GM10266 (cell line): ENCODE data around the gene KIAA1958.

Experiments
- DNase-seq: peaks from one replicate; pipeline ENCODE4 v3.0.0; 2012; ENCODE audit errors: extremely low spot score
- TF ChIP-seq, protein P1 (sequence below): IDR thresholded peaks from 2 replicates; pipeline ENCODE4 v1.5.1; 2012; ENCODE audit warnings: mild to moderate bottlenecking, low read depth; ENCODE audit not compliant: control insufficient read depth, insufficient read depth; ENCODE audit errors: missing control alignments

KIAA1958 gene

DNA sequence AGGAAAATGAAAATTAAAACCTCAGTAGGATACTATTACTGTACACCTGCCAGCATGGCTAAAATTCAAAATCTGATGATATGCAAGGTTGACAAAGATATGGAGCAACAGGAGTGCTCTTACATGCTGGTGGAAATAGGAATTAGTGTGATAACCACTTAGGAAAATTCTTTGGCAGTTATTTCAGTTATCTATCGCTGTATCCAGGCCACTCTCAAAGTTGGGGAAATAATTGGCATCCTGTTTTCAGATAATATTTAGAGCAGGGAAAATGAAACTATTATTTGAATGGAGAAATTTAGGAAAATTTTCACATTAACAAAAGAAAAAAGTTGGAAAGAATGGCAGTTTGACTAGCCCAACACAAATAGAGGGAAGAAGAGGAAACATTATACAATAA, 50.9 kb downstream of the KIAA1958 start:
- TF ChIP-seq, protein P1, sequence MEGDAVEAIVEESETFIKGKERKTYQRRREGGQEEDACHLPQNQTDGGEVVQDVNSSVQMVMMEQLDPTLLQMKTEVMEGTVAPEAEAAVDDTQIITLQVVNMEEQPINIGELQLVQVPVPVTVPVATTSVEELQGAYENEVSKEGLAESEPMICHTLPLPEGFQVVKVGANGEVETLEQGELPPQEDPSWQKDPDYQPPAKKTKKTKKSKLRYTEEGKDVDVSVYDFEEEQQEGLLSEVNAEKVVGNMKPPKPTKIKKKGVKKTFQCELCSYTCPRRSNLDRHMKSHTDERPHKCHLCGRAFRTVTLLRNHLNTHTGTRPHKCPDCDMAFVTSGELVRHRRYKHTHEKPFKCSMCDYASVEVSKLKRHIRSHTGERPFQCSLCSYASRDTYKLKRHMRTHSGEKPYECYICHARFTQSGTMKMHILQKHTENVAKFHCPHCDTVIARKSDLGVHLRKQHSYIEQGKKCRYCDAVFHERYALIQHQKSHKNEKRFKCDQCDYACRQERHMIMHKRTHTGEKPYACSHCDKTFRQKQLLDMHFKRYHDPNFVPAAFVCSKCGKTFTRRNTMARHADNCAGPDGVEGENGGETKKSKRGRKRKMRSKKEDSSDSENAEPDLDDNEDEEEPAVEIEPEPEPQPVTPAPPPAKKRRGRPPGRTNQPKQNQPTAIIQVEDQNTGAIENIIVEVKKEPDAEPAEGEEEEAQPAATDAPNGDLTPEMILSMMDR: no peak
- DNase-seq: no peak

DNA sequence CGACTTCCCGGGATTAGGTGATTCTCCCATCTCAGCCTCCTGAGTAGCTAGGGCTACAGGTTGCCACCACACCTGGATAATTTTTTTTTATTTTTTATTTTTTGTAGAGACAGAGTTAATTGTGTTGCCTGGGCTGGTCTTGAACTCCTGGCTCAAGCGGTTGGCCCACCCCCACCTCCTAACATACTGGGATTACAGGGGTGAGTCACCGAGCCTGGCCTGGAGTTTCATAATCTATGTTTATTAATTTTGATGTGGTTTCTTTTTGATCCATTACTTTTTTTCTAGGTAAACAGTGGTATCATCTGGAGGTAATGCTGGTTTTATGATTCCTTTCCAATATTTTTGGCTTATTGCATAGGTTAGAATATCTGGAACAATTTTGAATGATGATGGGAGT, 54.2 kb downstream of the KIAA1958 start:
- no peak for DNase-seq
- TF ChIP-seq, protein P1: no peak

DNA sequence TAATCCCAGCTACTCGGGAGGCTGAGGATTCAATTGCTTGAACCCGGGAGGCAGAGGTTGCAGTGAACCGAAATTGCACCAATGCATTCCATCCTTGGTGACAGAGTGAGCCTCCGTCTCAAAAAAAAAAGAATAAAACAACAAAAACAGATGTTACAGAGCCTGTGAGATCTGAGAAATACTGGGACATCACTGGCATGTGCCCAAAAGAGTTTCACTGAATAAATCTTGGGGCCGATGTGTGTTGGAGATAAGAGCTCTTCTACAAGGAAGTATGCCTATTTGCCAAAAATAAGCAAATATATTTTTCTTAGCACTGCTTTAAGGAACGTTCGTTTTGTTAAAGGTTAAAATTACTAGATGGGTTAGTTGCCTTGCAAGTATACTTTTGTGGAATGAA, 55.1 kb downstream of the KIAA1958 start:
- DNase-seq: no peak
- TF ChIP-seq, protein P1: no peak

DNA sequence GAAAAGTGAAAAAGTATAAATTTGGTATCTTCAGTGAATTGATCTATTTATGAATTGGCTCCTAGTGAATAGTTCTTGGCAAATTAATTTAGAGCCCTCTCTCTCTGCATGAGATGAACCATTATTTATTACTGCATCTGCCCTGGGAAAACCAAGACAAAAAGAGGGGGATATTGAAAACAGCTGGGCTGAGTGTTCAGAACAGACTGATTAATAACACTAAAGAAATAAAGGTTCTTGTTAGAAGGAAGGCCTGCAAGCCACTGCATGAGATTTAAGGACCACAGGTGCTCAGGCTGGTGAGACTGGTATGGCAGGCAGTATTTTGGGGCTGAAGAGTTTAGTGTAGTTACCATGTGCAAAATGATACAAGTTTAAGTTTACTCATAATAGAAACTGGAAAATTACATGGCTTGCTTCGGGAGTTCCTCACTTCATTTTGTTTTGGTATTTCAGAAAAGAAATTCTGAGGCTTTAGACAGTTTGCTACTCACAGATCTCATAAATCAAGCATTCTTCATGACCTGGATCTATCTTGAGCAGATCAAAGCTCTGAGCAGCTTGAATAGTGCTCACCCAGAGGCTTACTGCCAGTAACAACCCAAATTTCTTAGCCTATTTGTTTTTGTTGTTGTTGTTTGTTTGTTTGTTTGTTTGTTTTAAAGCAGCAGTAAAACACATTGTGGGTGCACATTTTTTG, 56.1 kb downstream of the KIAA1958 start:
- DNase-seq: no peak
- TF ChIP-seq, protein P1: no peak

DNA sequence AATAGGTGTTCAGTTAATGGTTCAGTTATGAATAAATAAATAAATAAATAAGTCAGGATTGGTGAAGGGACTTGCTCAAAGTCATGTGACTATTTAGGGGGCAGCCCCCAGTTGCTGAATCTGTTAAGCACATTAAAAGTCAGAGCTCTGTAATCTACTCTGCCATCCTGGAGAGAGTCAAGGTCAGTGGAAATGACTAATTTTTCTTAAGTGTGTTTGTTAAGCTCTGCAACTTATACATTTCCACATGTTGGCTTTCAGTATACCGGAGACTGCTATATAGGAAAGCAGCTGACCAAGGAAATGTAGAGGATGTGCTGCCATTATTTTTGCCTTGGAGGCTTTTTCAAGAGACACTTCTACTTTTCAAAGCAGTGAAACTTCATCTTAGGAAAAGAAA, 57.9 kb downstream of the KIAA1958 start:
- TF ChIP-seq, protein P1: no peak
- no peak for DNase-seq

DNA sequence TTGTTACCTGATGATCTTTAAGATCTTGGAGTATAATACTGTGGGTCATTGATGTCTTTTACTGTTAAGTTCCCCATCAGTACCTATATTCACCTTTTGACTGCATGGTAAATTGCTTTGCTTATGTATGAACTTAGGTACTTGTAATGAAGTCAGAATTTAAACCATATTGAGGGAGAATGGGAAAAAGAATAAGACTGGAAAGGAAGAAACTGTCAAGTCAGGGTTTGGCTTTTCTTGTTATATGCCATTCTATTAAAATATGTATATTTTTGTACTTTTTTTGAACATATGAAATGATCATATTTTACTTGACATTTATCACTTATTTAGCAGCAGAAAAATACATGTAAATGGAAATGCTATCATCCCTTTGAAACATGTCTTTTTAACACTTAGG, 58.6 kb downstream of the KIAA1958 start:
- TF ChIP-seq, protein P1: no peak
- DNase-seq: no peak

DNA sequence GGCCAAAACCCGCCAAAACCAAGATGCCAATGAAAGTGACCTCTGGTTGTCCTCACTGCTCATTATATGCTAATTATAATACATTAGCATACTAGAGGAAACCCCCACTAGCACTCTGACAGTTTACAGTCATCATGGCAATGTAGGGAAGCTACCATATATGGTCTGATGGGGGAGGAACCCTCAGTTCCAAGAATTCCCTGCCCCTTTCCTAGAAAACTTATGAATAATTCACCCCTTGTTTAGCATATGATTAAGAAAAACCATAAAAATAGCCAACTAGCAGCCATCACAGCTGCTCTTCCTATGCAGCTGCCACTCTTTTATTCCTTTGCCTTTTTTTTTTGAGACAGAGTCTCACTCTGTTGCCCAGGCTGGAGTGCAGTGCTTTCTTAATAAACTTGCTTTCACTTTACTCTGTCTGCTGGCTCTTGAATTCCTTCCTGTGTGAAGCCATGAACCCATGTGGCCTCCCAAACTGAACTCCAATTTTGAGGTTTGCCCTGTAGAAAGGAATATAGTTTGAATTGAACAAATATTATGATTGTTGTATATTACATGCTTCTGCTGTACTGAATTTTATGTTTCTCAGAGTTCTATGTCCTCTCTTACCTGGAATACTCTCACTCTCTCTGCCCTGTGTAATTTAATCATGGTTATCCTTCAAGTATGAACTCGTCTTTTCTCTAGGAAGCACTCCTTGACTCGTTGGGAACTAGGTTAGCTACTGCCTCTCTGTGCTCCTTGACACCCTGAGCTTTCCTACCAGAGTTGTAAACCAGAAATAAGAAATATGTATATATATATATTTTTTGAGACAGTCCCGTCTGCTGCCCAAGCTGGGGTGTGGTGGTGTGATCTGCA, 59.8 kb downstream of the KIAA1958 start:
- no peak for DNase-seq
- TF ChIP-seq, protein P1: no peak
